HEK293 (cell line): ENCODE data around the gene PI4KB.

ENCODE experiments used
- IKZF3 ChIP-seq: fragments of 450-650 bp; IDR thresholded peaks from 2 replicates; pipeline ENCODE4 v1.5.0; 2018; ENCODE audit warnings: missing biosample characterization, mild to moderate bottlenecking, missing genetic modification characterization, moderate library complexity
- KLF16 ChIP-seq: fragments of 450-650 bp; formaldehyde crosslinking; IDR thresholded peaks from 2 replicates; pipeline ENCODE4 v1.5.1; 2017; ENCODE audit warnings: missing biosample characterization, missing genetic modification characterization
- OSR2 ChIP-seq: fragments of 450-650 bp; formaldehyde crosslinking; IDR thresholded peaks from 2 replicates; pipeline ENCODE4 v1.5.1; 2016; ENCODE audit warnings: missing biosample characterization, missing genetic modification characterization
- OVOL3 ChIP-seq: fragments of 450-650 bp; formaldehyde crosslinking; IDR thresholded peaks from 2 replicates; pipeline ENCODE4 v1.5.1; 2016; ENCODE audit warnings: missing biosample characterization, missing genetic modification characterization
- SP7 ChIP-seq: fragments of 450-650 bp; formaldehyde crosslinking; IDR thresholded peaks from 2 replicates; pipeline ENCODE4 v1.5.1; 2016; ENCODE audit warnings: missing biosample characterization, missing genetic modification characterization
- WT1 ChIP-seq: fragments of 450-650 bp; formaldehyde crosslinking; IDR thresholded peaks from 2 replicates; pipeline ENCODE4 v1.5.1; 2016; ENCODE audit warnings: missing biosample characterization, missing genetic modification characterization
- ZNF214 ChIP-seq: fragments of 450-650 bp; formaldehyde crosslinking; IDR thresholded peaks from 2 replicates; pipeline ENCODE4 v1.5.1; 2017; ENCODE audit warnings: missing biosample characterization, mild to moderate bottlenecking, missing genetic modification characterization, borderline replicate concordance
- ZNF423 ChIP-seq: fragments of 450-650 bp; formaldehyde crosslinking; IDR thresholded peaks from 2 replicates; pipeline ENCODE4 v1.5.1; 2016; ENCODE audit warnings: missing biosample characterization, missing genetic modification characterization
- ZNF707 ChIP-seq: fragments of 450-650 bp; formaldehyde crosslinking; IDR thresholded peaks from 2 replicates; pipeline ENCODE4 v1.5.1; 2016; ENCODE audit warnings: missing biosample characterization, missing genetic modification characterization
- TF ChIP-seq, protein P1 (sequence below): fragments of 450-650 bp; formaldehyde crosslinking; IDR thresholded peaks from 2 replicates; pipeline ENCODE4 v1.5.1; 2016; ENCODE audit warnings: missing biosample characterization, missing genetic modification characterization

DNA sequence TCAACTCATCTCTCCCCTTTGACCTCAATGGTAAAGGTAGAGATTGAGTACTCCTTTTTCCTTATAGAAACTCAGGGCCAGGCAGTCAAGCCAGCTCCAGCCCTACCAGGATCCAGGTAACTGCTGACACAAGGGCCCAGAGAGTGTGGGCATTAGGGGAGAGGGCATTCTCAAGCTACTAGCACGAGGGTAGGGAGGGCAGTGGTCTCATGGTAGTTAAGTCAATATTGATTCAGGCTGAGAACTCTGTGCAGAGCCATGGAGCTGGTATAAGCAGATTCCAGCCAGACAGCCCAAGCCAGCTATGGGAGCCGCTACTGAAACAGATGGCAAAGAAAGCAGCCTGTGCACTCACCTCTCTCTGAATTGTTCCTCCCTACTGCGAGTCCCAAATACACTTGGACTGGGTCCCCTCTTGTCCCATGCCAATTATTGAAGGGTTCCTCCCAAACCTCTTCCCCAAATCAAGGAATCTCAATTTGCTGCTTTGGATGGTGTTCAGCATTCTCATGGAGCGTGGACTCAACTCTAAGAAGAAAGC is 2.8 kb downstream of the PI4KB start:
- TF ChIP-seq OVOL3 (tag by site-specific recombination) (no peak), ZNF423 (tag by site-specific recombination) (no peak), ZNF214 (tag by site-specific recombination) (no peak), WT1 (tag by site-specific recombination) (no peak), SP7 (tag by site-specific recombination) (no peak), ZNF707 (tag by site-specific recombination) (no peak), IKZF3 (no peak), KLF16 (tag by site-specific recombination) (no peak), OSR2 (tag by site-specific recombination) (no peak)
- TF ChIP-seq, protein P1, sequence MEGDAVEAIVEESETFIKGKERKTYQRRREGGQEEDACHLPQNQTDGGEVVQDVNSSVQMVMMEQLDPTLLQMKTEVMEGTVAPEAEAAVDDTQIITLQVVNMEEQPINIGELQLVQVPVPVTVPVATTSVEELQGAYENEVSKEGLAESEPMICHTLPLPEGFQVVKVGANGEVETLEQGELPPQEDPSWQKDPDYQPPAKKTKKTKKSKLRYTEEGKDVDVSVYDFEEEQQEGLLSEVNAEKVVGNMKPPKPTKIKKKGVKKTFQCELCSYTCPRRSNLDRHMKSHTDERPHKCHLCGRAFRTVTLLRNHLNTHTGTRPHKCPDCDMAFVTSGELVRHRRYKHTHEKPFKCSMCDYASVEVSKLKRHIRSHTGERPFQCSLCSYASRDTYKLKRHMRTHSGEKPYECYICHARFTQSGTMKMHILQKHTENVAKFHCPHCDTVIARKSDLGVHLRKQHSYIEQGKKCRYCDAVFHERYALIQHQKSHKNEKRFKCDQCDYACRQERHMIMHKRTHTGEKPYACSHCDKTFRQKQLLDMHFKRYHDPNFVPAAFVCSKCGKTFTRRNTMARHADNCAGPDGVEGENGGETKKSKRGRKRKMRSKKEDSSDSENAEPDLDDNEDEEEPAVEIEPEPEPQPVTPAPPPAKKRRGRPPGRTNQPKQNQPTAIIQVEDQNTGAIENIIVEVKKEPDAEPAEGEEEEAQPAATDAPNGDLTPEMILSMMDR: no peak
